ENCODE results near the gene LGALSL. TPM values are rescaled to one million over a fixed set of nuclear protein-coding genes. Genes with fewer than 3 reads are reported as not detected.

Gene LGALSL
- total RNA-seq (2022; extraction: Qiagen RNA extraction) = 11.0 to 12.8 TPM (median 11.5 TPM) in 5 replicates

DNA sequence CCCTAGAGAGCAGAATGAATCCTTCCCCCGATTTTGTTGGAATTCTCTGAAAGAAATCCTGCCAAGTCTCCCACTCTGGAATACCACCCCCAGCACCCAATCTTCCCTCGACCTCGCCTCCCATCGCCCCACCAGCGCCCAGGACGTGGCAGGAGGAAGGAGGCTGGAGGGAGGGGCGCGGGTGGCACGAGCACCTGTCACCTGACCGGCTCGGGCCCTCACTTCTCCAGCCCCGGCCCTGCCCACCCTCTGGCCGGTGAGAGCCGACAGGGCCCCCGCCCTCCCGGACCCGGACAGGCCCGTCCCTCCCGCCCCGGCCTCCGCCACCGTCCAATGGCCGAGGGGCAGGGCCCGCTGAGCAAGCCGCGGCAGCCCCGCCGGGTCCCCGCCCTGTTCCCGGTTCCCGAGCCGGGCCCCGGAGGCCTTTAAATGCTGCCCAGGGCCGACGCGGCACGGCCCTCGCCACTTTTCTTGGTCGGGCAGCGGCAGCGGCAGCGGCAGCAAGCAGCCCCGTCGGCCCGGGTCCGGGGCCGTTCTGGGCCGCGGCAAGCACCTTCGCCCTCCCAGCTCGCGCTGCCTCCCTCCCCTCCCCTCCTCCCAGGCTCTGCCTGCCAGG lies at the start of gene LGALSL:
LGALSL (plus strand) TSS at position 393 of the 616 bp plus-strand sequence. CDS start 384 bp downstream, outside the sequence.

Other genes starting within 250 kb of the LGALSL start
- 22.0 to 28.5 TPM (median 24.0 TPM) in 5 replicates for gene AFTPH, start 70.2 kb downstream of the LGALSL start, total RNA-seq (2022; extraction: Qiagen RNA extraction)
- 9.1 to 11.4 TPM (median 9.8 TPM) in 5 replicates for gene SERTAD2, start 199.8 kb downstream of the LGALSL start, total RNA-seq (2022; extraction: Qiagen RNA extraction)